Measurements from ENCODE around the gene HAGH.
"Not testable (repeated sequence)": the region's sequence is repeated elsewhere in the genome, so short reads cannot be mapped to it uniquely, and the experiment has no call there.

HAGH gene

GRCh38 chr16:1826691-1827573 is at the start of gene HAGH, which contains the start of gene FAHD1:
Gene HAGH (minus strand): TSS chr16:1826825. CDS start chr16:1826787, 38 bp downstream.
Gene FAHD1 (plus strand): TSS chr16:1827206. CDS start chr16:1827239, 33 bp downstream.
- H3K4me1 ChIP-seq, result peaks cover 14% of the 10 kb centered on the region
- TF ChIP-seq CTCF (IDR thresholded peaks at IDR 0.05), result no peak
- H3K27me3 ChIP-seq (ENCODE audit: control insufficient read depth, insufficient read depth, low read length), result no peaks in the 10 kb centered on the region
- peak within 1 kb of the TSS; percentile 97 for H3K4me2 ChIP-seq (ENCODE audit: low read length)
- peak within 1 kb of the TSS; percentile 85 for H3K4me3 ChIP-seq (ENCODE audit: low read depth, low read length)
- no peaks in the 10 kb centered on the region for H3K36me3 ChIP-seq (ENCODE audit: control insufficient read depth, insufficient read depth, low read length)
- peak within 1 kb of the TSS; percentile 65 for H3K27ac ChIP-seq
- peak within 1 kb of the TSS; percentile 8 for H3K9ac ChIP-seq
- peaks cover 42% of the 10 kb centered on the region for H3K79me2 ChIP-seq
- H2AFZ ChIP-seq, result peak within 1 kb of the TSS; percentile 99
- H3K9me3 ChIP-seq (ENCODE audit: control insufficient read depth, low read length), result no peaks in the 10 kb centered on the region

- not testable (repeated sequence) for H3K79me2 ChIP-seq; H3K27me3 ChIP-seq (ENCODE audit: control insufficient read depth, insufficient read depth, low read length); H3K9ac ChIP-seq; H3K27ac ChIP-seq; H3K4me3 ChIP-seq (ENCODE audit: low read depth, low read length); H3K4me2 ChIP-seq (ENCODE audit: low read length); H3K4me1 ChIP-seq; H2AFZ ChIP-seq; H3K36me3 ChIP-seq (ENCODE audit: control insufficient read depth, insufficient read depth, low read length); H3K9me3 ChIP-seq (ENCODE audit: control insufficient read depth, low read length)
Measured at GRCh38 chr16:1876066-1876465, 49.4 kb upstream of the HAGH start.

DNA sequence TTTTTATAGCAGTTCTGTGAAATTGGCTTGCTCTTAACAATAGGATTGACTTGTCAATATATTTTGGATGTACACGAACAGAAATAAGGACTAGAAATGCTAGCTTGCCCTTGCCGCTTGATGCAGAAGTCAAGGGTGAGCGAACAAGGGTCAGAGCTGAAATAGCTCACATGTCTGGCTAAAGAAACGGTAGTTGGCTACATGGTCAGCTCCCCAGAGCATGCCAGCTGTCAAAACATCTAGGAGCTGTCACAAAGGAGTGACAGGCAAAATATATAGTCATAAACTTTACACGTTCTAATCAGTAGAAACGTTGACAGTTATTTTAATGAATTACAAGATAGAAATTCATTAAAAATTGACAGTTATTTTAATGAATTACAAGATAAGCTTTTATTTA is 48.2 kb upstream of the HAGH start:
- Histone ChIP-seq H3K4me3 (ENCODE audit: low read depth, low read length) (no peak overlapping the region), H3K36me3 (ENCODE audit: control insufficient read depth, insufficient read depth, low read length) (no peaks in the 10 kb centered on the region), H3K9me3 (ENCODE audit: control insufficient read depth, low read length) (no peaks in the 10 kb centered on the region), H3K27ac (no peak overlapping the region), H3K79me2 (no peaks in the 10 kb centered on the region), H3K9ac (no peak overlapping the region), H3K27me3 (ENCODE audit: control insufficient read depth, insufficient read depth, low read length) (no peaks in the 10 kb centered on the region), H3K4me1 (no peaks in the 10 kb centered on the region), H3K4me2 (ENCODE audit: low read length) (no peak overlapping the region), H2AFZ (no peak overlapping the region)
- TF ChIP-seq CTCF (IDR thresholded peaks at IDR 0.05), result no peak

- TF ChIP-seq CTCF (IDR thresholded peaks at IDR 0.05), result no peak
- H3K4me3 ChIP-seq (ENCODE audit: low read depth, low read length), result no peak within 1 kb of the TSS
- no peaks in the 10 kb centered on the region for H3K36me3 ChIP-seq (ENCODE audit: control insufficient read depth, insufficient read depth, low read length)
- H3K9ac ChIP-seq, result no peak within 1 kb of the TSS
- H3K9me3 ChIP-seq (ENCODE audit: control insufficient read depth, low read length), result no peaks in the 10 kb centered on the region
- no peaks in the 10 kb centered on the region for H3K27me3 ChIP-seq (ENCODE audit: control insufficient read depth, insufficient read depth, low read length)
- H2AFZ ChIP-seq, result no peak within 1 kb of the TSS
- H3K4me2 ChIP-seq (ENCODE audit: low read length), result no peak within 1 kb of the TSS
- H3K79me2 ChIP-seq, result no peaks in the 10 kb centered on the region
- no peaks in the 10 kb centered on the region for H3K4me1 ChIP-seq
- no peak within 1 kb of the TSS for H3K27ac ChIP-seq
Measured at GRCh38 chr16:1871974-1872635, 45.5 kb upstream of the HAGH start, which contains the start of gene MEIOB. Gene MEIOB (minus strand): TSS chr16:1872164. CDS start chr16:1868175, 3,989 bp downstream.

- Histone ChIP-seq H3K36me3 (ENCODE audit: control insufficient read depth, insufficient read depth, low read length) (no peaks in the 10 kb centered on the region), H3K4me2 (ENCODE audit: low read length) (no peak overlapping the region), H3K79me2 (no peaks in the 10 kb centered on the region), H3K4me3 (ENCODE audit: low read depth, low read length) (no peak overlapping the region), H2AFZ (no peak overlapping the region), H3K4me1 (no peaks in the 10 kb centered on the region), H3K27me3 (ENCODE audit: control insufficient read depth, insufficient read depth, low read length) (no peaks in the 10 kb centered on the region), H3K9me3 (ENCODE audit: control insufficient read depth, low read length) (no peaks in the 10 kb centered on the region), H3K27ac (no peak overlapping the region), H3K9ac (no peak overlapping the region)
- no peak for TF ChIP-seq CTCF (IDR thresholded peaks at IDR 0.05)
Measured at GRCh38 chr16:1870365-1871082, 43.9 kb upstream of the HAGH start.
